Measurements from ENCODE around the gene CDH23.

CDH23 gene

DNA sequence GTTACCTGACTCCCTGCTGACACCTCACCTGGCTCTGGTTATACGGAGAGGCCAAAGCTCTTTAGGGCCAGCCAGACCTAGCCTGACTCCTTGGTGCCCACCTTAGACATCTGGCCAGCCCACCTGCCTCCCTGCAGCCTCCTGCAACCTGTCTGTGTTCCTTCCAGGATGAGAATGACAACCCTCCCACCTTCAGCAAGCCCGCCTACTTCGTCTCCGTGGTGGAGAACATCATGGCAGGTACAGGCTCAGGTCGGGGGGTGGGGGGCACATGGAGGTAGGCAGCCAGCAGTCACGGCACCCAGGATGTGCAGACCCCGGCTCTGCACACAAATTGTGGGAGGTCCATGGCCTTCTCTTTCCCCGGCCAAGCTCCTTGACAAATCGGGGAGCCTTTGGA lies 290.8 kb downstream of the CDH23 start:
- DNase-seq (ENCODE audit: low read depth in 2 of 2), result no peak

DNA sequence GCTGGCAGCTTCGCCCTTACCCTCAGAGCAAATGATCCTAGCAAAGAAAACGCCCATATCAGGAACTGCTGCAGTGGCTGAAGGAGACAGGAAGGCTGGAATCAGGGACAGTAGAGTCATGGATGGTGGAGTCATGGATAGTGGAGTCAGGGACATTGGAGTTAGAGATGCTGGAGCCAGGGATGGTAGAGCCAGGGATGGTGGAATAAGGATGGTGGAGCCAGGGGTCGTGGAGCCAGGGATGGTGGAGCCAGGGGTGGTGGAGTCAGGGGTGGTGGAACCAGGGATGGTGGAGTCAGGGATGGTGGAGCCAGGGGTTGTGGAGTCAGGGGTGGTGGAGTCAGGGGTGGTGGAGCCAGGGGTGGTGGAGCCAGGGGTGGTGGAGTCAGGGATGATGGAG lies 291.5 kb downstream of the CDH23 start:
- DNase-seq (ENCODE audit: low read depth in 2 of 2), result no peak

DNA sequence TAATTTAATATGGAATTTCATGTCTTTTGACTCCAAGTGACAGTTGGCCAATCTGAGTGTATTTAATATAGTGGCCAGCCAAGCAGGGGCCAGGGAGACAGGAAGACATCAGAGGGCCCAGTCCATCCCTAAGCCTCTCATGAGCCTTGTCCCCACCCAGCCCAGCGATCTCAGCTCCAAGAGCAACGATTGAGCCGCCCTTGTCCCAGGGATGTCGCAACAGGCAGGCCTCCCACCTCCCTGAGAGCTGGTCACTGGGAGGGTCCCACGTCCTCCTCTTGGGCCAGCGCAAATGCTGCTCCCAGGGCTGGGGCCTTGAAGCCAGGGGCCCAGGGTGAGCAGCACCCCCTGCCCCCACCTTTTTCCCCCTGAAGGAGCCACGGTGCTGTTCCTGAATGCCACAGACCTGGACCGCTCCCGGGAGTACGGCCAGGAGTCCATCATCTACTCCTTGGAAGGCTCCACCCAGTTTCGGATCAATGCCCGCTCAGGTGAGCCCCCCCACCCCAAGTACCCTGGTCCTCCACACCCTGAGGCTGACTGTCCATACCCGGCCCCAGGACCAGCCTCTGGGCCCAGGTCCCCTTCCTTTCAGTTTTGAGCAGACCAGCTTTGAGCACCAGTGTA lies 293.5 kb downstream of the CDH23 start:
- no peak for DNase-seq (ENCODE audit: low read depth in 2 of 2)

DNA sequence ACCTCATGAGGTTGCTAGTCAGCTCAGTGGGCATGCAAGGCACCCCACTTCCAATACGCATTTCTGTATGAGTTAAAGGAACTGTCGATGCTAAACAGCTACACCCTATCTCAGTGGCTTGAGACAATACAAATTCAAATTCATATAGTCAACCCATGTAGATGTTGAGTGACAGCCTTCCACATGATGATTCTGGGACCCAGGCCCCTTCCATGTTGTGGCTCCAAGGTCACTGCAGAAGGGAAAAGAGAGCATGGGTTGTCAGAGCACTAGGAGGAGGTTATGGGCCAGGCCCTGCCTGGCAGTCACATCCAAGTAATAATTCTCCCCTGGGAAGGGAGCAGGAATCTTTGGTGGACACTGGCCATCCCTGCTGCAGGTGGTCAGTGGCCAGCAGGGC lies 294.7 kb downstream of the CDH23 start:
- no peak for DNase-seq (ENCODE audit: low read depth in 2 of 2)

DNA sequence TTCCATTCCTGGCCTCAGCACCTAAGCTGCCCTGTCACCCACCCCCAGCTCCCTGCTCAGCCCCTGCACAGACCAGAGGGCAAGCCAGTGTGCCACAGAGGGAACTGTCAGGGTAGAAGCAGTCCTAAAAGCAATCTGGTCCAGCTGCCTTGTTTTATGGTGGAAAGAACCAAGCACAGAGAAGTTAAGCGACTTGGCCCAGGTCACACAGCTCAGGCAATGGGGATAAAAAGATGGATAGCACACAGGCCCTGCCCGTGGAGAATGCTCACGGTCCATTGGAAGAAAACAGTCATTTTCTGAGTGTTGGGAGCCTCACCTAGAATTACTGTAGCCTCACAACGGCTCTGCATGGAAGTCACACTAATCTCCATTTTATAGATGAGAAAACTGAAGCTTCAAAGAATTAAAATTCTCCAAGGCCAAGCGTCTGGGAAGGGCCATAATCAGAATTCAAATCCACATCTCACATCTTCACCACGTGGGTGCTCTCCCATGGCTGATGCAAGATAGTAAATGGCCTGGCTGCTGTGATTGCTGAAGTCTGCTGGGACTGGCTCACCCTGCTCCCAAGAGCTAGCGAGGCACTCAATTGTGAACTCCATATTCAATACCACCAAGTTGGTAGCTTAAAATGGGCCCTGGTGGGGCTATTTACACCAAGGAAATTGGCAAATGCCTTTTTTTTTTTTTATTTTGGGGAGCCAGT lies 296.0 kb downstream of the CDH23 start:
- no peak for DNase-seq (ENCODE audit: low read depth in 2 of 2)

DNA sequence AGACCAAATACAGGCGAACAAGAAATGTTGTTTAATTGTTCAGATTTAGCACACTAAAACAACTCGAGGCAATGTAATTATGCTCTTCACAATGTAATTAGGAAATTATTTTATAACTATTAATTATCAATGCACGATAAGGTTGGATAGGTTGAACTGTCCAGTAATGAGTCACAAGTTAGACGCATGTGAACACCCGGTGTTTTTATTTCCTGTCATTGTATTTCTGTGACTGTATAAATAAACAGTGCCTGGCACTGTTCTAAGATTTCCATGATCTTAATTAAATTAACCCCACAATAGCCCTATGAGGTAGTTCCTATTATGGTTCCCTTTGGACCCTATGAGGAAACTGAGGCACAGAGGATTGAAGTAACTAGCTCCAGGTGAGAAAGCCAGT lies 296.7 kb downstream of the CDH23 start:
- DNase-seq (ENCODE audit: low read depth in 2 of 2), result no peak

DNA sequence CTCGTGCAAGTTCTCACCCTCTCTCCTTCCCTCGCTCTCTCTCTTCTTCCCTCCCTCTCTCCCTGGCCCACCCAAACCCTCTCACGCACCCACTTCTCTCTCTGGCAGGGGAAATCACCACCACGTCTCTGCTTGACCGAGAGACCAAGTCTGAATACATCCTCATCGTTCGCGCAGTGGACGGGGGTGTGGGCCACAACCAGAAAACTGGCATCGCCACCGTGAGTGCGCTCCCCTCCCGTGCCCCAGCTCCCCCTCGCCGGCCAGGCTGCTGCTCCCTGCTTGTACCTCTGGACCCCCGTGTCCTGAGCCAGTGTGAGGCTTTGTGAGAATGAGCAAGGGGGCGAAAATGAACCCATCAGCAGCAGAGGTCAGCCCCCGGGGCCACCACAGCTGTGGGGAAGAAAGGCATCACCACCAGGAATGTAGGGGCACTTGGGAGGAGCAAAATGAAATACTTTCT lies 297.4 kb downstream of the CDH23 start:
- DNase-seq (ENCODE audit: low read depth in 2 of 2), result no peak

DNA sequence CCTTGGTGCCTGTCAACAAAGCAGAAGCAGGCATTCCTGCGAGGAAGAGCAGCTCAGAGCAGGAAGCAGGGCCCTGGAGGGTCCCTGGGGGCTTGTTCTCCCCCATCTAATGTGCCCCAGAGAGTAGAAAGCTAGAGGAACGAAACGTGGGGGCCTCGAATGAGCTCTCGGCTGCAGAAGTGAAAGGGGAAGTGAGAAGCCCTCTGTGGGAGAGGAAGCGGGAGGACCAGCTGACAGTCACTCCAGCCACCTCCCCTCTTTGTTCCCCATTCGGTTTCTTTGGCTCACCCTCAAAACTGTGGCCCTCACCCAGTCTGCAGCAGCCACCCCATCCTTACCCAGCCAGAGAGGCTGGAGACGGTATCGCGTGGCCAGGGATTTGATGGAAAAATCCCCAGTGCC lies 297.8 kb downstream of the CDH23 start:
- no peak for DNase-seq (ENCODE audit: low read depth in 2 of 2)

DNA sequence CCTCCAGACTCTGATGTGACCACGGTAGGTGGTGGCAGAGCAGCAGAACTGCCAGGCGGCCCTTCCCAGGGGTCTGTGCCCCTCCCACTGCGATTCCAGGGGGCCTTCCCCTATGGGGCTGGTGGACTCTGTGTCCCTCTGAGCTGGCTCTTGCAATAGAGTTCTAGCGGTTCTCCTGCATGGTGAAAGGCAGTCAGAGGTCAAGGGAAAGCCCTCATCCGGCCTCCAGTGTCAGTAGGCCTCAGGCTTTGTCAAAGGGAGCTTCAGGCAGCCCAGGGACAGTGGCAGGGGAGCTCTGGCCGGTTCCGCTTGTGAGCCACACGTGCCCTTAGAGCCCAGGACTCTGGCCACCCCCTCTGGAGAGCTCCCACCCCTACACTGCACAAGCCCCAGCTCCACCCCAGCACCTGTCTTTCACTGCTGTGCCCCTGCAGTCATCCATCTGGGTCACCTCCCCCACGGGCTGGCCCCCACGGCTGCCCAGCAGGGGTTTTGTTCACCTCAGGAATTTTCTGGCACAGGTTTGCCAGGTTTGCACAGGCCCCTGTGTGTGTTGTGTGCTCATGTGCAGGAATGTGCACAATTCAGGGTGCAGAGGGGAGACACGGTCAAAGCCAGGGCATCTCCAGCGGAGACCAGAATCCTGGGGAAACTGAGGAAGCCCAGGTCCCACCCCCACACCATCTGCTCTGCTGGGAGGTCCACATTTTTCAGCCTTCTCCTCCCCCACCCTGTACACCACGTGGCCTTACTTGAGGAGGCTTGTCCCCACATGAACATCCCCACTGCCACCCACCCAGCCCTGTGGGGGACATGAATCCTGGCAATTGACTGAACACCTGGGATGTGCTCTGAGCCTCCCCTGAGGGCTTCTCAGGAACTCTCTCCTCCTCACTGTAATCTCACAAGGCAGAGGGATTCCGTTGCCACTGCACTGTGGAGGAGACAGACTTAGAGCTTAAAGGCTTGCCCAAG lies 299.1 kb downstream of the CDH23 start:
- DNase-seq (ENCODE audit: low read depth in 2 of 2), result no peak

DNA sequence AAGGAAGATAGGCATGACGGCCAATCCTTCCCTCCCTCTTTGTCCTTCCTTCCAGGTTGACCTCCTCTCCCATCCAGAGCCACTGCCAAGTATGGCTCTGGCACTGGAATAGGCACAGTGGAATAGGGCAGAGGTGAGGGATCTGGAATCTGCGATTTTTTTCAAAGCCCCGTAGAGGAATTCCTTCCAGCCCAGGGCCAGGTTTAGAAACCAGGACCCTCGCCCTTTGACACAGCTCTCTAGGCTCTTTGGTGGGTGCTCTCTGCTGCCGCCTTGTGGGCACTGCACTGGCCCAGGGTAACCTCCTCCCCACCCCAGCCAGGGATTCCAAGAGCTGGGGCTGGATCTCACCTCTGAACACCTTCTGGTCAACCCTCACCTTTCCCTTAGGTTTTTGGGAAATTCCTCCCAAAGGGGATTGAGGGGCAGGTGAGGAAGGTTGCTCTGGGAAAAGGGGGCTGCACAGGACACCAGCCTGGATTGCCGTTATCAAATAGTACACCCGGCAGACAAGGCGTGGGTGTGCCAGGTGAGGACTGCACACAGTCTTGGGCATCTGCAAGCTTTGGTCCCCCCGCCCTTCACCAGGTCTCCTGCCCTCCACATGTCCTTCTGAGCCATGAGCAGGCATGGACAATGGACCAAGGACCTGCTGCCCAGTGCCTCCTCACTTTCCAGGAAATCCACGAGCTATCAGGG lies 300.1 kb downstream of the CDH23 start:
- DNase-seq (ENCODE audit: low read depth in 2 of 2), result peak; percentile 26 to 52

DNA sequence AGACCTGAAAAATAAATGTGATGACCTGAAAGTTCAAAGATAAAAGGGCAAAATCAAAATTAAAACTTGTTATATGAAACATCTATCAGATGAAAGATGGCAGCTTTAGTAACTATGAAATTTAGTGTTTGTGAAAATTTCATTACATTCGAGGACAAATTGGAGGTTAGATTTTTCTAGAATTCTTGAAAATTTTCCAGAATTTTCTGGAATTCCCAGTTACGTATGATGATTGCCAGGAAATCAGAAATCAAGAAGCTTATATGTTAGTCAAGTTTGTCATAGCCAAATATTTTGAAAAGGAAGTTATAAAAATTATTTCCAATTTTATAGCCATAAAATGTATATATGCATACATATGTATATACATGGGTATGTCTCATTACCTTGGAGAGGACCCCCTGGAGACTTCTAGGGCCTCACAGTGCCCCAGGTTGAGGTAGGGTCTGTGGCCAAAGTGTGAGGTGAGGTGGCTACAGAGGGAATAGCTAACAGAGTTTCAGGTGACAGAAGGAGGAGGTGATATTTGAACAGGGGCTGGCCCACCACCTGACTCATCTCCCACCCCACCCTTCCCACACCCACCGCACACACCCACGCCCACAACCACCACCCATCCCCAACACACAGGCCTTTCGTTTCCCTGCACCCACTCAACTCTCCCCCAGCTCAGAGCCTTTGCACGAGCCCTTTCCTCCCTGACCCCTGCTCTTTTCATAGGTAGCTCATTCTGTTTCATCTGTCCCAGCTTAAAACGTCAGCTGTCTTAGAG lies 301.4 kb downstream of the CDH23 start:
- no peak for DNase-seq (ENCODE audit: low read depth in 2 of 2)

DNA sequence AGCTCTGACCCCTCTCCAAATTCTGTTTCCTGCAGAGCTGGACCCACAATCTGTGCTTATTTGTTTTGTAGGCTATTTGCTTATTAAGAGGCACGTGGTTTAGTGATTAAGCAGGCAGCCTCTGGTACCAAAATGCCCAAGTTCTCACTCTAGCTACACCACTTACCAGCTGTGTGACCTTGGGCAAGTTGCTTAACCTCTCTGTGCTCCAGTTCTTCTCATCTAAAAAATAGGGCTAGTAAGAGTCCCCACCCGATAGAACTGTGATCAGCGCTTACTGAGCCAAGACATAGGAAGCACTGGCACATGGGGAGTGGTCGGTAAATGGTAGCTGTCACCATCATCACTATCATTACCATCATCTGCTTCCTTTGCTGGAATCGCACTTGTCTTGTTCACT lies 302.0 kb downstream of the CDH23 start:
- DNase-seq (ENCODE audit: low read depth in 2 of 2), result no peak

DNA sequence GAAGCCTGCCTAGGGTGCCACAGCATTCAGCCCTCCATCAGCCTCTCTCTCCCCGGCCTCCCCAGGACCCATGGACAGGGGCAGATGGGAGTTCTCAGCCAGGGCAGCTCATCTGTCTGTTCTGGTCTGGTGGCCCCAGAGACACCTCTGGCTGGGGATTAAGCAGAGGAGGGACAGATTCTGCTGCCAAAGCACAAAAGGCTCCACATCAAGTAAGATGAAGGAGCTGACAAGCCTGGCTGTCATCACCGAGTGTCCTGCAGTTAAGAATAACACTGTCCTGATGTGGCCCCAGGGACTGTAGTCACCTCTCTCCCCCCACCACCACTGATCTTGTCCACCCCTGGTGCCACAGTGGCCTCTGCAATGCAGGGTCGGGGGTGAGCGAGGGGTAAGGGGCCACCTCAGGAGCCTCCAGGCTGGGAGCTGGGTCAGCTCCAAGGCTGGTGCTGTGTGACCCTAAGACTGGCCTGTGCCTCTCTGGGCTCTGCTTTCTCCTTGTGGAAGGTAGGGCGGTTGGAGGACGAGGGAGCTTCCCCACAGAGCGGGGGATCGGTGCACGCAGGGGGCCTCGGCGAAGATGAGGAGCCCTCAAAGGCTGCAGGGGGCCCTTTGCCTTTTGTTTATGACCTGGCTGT lies 304.1 kb downstream of the CDH23 start:
- no peak for DNase-seq (ENCODE audit: low read depth in 2 of 2)

DNA sequence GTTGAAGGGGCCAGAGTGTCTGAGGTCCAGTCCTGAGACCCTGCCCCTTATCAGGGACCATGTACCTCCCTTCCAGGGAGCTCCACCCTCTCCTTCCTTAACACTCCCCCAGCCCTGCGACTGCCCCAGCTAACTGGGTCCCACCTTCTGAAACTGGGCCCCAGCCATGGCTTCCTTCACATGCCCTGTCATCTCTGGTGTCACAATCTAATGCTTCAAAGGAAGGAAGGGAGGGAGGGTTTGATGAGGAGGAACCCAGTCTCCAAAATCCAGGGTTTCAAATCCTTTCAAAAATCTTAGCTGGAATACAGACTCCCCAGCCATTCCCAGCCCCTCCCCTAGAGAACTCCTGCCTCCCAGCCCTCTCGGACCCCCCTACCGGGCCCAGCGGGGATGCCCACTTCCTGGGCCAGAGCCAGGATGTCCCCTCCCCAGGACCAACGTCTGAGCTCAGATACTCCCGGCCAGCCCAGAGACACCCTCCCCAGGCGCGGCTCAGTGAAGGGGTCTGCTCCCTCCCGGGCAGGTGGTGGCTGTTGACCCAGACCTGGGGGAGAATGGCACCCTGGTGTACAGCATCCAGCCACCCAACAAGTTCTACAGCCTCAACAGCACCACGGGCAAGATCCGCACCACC lies 304.9 kb downstream of the CDH23 start:
- DNase-seq (ENCODE audit: low read depth in 2 of 2), result no peak

DNA sequence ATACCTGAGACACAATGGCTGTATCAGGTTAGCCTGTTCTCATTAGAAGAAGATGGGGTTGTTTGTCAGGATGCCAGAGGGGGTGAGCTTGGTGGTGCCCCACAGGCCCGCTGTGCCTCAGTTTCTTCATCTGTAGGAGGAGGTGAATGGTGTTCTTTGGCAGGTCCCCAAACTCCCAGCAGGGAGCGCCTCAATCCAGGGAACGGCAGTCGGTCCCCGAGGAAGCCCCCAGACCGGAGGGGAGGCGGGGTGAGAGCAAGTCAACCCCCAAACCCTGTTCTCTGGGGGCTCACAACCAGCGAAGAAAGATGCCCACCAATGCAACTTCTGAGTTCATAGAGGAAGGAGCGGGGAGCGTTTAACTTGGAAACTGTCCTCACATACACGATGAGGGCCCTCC lies 306.9 kb downstream of the CDH23 start:
- no peak for DNase-seq (ENCODE audit: low read depth in 2 of 2)

DNA sequence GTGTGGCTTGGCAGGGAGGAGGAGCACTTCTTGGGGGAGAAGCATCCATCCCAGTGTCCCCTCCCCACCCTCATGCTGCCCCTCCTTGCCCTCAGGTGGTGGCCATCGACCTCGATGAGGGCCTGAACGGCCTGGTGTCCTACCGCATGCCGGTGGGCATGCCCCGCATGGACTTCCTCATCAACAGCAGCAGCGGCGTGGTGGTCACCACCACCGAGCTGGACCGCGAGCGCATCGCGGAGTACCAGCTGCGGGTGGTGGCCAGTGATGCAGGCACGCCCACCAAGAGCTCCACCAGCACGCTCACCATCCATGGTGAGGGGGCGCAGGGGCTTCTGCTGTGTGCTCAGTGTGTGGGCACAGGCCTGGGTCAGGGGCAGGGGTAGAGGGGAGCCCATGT lies 308.1 kb downstream of the CDH23 start:
- no peak for DNase-seq (ENCODE audit: low read depth in 2 of 2)

DNA sequence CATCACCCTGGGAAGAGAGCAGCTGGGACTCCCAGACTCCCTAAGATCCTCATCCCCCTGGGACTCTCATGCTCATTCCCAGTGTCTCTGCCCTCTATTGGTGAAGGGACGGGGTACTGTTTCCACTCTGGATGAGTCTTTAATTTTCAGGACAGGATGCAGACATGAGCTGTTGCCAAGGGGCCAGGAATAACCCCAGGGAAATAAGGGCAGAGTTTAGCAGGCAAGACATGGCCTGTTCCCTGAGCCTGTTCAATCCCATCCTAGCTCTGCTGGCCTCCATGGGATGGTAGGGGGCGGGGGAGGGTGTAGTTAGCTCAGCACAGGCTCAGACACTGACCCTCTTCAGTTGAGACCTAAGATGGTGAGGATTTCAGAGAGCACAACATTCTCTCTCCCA lies 308.9 kb downstream of the CDH23 start:
- no peak for DNase-seq (ENCODE audit: low read depth in 2 of 2)

DNA sequence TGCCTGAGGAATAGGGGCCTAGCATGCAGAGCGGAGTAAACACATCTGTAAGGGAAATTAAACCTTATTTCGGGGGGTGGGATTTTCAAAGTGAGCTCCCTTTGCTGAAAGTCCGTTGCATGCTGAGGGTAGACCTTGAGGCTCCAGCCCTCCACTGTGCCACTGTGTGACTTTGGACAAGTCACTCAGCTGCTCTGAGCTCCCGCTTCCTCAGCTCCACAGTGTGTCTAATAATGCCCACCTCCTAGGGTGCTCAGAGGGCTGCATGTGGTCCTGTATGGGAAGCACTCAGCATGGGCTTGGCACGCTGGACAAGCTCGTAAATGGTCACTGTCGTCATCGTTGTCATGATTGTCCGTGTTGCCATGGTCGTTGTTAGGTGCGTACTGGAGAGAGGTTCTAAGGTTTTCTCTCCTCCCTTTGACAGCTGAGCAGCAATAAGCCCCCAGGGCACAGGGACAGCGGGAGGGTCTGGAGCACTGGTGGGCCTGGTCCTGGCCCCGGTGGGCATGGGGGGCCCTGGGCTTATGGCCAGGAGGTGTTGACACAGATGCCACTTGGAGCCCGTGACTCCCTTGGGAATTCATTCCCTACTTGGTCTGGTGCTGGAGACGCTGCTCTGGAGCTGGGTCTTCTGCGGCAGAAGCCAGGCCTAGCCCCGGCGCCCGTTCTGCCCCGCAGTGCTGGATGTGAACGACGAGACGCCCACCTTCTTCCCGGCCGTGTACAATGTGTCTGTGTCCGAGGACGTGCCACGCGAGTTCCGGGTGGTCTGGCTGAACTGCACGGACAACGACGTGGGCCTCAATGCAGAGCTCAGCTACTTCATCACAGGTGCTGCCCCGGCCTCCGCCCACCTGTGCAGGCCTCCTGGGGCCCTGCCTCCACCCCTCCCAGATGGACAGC lies 309.7 kb downstream of the CDH23 start:
- DNase-seq (ENCODE audit: low read depth in 2 of 2), result no peak

DNA sequence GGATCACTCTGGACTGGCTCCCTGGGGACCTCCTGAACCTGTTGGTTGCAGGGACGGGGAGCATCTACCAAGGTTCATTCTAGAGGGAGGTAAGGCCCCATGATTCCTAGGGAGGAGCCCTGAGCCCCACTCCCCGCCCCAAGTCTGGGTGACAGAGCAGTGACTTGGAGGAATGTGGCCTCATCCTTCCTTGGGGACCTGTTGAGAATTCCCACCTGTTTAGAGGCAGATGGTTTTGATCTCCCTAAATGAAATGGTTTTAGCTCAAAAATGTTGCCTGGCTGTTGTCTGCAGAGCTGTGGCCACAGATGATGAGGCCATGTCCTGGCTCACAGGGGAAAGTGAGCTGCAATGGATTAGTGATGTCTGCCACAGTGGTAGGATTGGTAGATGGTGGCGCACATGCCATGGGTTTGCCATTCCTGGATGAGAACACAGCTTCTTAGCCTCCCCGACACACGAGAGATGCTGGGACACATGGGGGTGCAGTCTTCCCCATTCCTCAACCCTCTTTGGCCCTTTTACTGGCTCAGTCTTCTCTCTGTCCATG lies 310.6 kb downstream of the CDH23 start:
- no peak for DNase-seq (ENCODE audit: low read depth in 2 of 2)
